ENCODE results near the gene PARP6.

Gene PARP6

DNA sequence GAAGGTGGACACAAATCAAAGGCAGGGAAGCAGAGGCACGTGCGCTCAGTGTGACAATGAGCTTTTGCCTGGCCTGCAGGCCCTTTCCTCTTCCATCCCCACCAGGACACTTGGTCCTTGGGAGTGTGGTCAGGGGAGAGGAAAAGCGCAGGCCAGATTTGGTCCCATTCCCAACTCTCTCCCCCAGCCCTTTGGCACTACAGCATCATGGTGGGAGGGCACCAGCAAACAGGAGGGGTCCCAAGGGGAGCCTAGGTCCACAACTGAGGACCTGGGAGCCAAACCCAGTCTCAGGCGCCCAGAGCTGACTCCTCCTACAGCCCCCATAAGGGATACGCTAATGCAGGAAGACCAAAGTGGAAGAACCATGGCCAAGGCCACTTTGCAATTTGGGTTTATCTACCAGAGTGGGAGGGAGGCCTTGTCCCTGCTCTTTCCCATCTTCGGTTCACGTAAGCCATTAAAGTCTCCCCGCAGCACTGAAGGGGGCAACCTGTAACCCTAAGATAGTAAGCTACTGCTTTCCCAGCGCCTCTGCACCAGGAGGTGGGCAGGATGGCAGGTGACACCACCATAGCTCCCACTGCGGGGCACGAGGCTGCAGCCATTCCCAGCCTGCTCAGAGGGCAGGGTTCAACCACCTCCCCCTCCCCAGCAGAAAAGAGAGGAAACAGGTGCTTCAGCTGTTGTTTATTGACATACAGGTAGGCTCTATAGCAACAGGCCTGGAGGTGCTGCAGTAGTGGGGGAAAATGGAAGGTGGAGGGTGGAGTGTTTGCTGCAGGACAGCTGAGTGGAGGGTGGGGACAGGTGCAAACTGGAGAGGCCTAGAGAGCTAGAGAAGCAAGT is 73.8 kb downstream of the PARP6 start:
- DNase-seq = no peak

GRCh38 chr15:72197460-72198355 is 74.6 kb downstream of the PARP6 start, which contains the start of gene GRAMD2A:
Gene GRAMD2A, minus strand, starts transcription at chr15:72197787.
- DNase-seq = no peak

DNA sequence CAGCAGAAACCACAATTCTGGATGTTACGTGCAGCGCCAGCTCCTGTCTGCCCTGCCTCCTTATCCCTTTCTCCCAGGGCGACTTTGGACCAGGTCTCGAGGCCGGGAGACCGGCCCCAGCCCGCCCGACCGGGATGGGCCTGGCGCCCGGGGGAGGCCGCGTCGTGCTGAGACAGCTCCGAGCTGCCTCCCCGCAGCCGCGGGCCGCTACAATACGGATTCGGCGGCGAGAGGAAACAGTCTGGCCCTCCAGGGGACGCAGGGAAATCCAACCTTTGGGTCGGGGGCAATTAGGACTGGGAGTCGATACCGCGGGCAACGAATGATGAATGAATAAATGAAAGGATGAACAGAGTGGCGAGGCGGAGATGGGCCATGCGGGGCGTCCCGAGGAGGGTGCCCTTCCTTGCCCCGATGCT is 75.3 kb downstream of the PARP6 start:
- DNase-seq = no peak

DNA sequence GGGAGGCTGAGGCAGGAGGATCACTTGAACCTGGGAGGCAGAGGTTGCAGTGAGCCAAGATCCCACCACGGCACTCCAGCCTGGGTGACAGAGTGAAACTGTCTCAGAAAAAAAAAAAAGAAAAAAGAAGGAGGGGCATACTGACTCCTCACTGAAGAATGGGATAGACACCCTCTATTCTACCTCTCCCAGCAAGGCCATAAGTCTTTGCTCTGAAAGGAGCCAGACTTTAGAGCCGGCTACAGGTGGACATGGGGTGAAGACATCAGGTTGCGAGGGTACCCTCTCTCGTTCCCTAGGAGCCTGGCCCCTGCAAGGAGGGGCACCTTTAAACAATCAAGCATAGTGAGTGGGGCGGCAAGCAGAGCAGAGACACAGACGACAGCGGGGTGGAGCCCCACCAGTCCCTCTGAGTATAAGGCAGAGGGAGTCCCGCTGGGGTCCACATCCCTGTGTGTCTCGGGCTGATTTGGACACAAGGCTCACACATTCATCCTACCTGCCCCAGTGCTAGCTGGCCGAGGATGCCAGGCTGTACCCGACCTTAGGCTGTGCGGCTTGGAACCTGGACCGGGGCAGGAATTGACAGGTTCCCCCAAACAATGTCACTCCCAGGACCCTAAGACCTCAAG is 75.8 kb downstream of the PARP6 start:
- DNase-seq = no peak

DNA sequence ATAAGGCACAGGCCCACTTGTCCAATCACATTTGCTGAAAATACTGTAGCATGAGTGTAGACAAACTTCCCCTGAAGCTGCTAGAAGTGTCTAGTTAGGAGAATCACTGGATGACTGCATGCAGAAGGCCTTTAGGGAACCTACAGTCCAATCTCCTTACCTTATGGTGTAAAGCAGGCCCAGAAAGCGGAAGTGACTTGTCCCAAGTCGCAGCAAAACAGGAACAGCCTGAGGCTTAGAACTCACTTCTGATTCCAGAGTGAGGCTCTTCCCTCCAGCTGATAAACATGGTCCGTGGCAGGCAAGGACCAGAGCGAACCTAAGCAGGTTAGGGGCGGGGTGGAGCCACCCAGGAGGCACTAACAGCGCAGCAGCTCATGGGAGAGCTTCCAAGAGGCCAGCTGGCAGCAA is 77.2 kb downstream of the PARP6 start:
- peak; percentile 98 for DNase-seq

DNA sequence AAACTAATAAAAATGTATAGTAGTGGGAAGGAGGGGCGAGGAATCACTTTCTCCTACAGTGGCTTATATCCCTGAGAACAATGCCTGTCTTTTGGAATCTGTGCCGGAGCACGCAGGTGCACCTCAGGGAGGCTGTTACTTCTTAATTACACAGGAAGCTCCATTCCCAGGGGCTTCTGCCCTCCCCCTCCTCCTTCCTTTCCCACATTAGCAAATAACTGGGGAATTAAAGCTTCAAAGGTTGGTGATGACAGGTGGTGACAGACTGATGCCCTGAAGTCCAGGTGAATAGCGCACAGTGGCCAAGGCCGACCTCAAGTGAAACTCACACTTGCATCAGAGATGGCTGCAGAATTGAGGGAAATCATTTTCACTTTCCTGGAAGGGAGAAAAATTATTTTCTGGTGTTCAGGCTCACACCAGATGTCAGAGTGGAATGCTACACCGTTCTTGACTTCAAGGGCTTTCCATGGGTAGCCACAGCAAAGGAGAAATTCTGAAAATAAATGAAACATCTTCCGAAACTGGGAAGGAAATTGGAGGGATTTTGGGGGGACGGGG is 78.4 kb downstream of the PARP6 start:
- no peak for DNase-seq

DNA sequence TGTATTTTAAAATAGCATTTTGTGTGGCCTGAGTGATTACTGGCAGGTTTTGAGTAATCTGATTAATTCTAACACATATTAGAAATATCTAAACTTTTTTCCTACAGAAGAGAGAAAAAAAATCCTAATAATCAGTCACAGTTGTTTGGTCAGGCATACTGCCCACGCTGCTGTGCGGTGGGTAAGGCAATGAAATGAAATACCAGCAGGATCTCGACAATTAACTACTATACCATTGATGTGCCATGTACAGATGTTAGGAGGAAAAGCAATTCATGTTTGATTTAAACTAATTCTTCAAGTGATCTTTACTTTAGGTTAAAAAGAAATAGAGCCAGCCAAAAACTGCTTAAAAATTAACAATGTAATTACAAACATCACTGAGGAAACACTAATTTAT is 79.9 kb downstream of the PARP6 start:
- no peak for DNase-seq
